NCI-H2227 (cell line): Measurements from ENCODE around the gene MTHFD1L.
A peak's percentile ranks its signal among the peaks of the same experiment; 100 is the strongest.
"Not testable (repeated sequence)": the region's sequence is repeated elsewhere in the genome, so short reads cannot be mapped to it uniquely, and the experiment has no call there.

ENCODE experiments used
- DNase-seq: peaks from one replicate; lab custom pipeline; 2025; ENCODE audit not compliant: unreplicated experiment; lab: John Stamatoyannopoulos, UW

The MTHFD1L gene

DNA sequence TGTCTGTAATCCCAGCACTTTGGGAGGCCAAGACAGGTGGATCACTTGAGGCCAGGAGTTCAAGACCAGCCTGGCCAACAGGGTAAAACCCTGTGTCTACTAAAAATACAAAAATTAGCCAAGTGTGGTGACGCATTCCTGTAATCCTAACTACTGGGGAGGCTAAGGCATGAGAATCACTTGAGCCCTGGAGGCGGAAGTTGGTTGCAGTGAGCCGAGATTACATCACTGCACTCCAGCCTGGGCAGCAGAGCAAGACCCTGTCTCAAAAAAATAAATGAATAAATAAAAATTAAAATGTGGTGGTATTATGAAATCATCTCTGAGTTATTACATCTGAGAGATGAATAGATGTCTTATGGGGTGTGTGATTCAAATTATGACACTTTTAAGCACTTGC lies 247.4 kb downstream of the MTHFD1L start:
- not testable (repeated sequence) for DNase-seq

DNA sequence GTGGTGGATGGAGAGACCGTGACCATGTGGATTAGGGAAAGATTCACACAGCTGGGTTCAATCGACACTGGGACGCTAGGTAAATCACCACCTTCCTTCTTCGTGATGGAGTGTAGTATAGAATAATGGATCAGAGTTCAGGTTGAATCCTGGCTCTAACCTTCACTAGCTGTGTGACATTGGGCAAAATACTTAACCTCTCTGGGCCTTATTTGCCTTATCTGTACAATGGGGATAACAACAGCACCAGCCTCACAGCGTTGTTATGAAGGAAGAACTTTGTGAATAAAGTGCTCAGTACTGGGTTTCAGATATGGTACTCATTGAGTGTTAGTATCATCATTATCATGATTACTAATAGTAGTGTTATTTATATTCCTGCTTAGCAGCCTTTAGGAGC lies 248.1 kb downstream of the MTHFD1L start:
- DNase-seq: no peak

DNA sequence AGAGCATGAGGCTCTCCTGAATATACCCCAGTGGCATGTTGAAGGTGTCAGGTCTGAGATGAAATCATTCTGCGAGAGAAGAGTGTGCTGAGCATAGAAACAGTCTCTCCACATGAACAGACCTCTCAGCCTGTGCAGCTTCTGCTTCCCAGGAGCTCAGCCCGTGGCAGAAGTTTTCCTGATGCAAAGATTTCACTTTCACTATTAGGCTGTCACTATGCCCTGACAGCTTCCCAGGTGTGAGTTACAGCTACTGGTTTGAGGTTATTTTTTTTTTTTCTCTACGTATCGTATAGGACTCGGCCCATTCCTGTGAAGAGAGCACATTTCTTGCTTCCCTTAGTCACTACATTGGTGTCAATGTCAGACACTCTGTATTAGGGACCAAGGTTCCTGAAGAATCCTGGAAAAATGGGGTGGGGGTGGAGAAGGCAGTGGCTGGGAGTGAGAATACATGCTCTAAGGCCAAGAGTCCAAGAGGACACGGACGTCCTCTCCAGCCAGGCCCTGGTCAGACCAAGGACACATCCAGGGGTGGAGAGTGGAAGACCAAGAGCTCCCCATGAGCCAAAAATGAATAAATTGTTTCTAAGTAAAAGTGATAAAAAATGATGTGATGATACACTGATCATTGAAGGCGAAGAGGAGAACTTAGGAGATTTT lies 253.1 kb downstream of the MTHFD1L start:
- DNase-seq: no peak

DNA sequence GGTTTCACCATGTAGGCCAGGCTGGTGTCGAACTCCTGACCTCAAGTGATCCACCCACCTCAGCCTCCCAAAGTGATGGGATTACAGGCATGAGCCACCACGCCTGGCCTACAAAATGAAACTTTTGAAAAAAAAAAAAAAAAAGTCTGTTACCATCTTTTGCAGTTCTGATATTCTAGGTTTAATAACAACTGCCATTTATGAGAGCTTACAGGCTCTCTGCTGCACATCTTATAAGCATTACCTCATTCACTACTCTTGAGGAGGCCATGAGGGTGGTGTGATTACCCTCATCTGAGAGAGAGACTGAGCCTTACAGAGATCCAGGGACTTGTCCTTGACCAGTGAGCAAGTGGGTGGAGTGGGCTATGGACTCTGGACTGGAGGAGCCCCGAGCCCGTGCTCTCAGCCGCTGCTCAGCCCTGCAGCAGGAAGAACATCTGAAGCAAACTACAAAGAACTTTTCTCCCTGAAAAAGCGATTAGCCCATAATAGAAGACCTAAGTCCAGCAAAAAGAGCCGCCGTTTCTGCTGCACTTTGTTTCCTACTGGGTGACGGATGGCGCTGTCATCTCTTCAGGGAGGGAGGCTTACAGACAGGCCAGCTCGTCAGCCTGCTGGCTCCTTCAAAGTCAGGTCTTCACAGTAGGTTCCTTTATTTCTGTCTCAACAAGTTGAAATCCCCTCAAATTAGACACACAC lies 254.5 kb downstream of the MTHFD1L start:
- DNase-seq: peak; percentile 33

GRCh38 chr6:151121900-151122299 lies 256.4 kb downstream of the MTHFD1L start:
- no peak for DNase-seq

DNA sequence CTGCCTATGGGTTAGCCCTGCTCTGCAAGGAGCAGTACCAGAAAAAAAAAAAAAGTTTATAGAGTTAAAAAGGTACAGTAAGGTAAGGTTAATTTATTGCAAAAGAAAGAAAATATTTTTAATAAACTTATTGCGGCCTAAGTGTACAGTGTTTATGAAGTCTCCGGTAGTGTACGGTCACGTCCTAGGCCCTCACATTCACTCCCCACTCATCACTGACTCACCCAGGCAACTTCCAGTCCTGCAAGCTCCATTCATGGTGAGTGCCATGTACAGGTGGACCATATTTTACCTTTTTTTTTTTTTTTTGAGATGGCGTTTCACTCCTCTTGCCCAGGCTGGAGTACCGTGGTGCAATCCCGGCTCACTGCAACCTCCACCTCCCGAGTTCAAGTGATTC lies 258.1 kb downstream of the MTHFD1L start:
- not testable (repeated sequence) for DNase-seq

GRCh38 chr6:151125242-151125641 lies 259.7 kb downstream of the MTHFD1L start:
- DNase-seq: not testable (repeated sequence)

GRCh38 chr6:151125651-151126416 lies 260.3 kb downstream of the MTHFD1L start:
- DNase-seq: not testable (repeated sequence)

- DNase-seq: not testable (repeated sequence)
Observed at GRCh38 chr6:151126417-151126724, 260.9 kb downstream of the MTHFD1L start.

DNA sequence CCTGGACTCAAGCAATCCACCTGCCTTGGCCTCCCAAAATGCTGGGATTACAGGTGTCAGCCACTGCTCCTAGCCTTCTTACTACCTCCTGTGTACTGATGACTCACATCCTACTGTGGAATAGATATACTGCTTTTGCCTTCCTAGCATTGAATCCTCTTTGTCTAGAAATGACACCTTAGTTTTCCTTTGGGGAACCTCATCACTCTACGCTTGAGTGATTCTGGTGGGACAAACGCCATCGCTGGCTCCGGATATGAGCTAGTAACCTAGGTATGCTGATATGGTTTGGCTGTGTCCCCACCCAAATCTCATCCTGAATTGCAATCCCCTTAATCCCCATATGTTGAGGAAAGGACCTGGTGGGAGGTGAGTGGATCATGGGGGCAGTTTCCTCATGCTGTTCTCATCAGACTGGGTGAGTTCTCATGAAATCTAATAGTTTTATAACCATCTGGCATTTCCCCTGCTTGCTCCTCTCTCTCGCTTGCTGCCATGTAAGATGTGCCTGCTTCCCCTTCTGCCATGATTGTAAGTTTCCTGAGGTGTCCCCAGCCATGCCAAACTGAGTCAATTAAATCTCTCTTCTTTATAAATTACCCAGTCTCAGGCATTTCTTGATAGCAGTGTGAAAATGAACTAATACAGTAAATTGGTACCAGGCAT lies 261.8 kb downstream of the MTHFD1L start:
- DNase-seq: not testable (repeated sequence)

DNA sequence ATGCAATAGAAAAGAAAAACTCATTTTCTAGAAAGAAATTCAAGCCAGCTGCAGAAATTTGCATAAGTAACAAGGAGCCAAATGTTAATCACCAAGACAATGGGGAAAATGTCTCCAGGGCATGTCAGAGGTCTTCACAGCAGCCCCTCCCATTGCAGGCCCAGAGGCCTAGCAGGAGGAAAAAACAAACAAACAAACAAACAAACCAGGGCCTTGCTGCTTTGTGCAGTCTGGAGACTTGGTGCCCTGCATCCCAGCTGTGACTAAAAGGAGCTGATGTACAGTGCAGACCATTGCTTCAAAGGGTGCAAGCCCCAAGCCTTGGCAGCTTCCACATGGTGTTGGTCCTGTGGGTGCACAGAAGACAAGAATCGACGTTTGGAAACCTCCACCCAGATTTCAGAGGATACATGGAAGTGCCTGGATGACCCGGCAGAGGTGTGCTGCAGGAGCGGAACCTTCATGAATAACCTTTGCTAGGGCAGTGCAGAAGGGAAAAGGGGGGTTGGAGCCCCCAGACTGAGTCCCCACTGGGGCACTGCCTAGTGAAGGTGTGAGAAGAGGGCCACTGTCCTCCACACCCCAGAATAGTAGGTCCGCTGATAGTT lies 263.4 kb downstream of the MTHFD1L start:
- DNase-seq: no peak

DNA sequence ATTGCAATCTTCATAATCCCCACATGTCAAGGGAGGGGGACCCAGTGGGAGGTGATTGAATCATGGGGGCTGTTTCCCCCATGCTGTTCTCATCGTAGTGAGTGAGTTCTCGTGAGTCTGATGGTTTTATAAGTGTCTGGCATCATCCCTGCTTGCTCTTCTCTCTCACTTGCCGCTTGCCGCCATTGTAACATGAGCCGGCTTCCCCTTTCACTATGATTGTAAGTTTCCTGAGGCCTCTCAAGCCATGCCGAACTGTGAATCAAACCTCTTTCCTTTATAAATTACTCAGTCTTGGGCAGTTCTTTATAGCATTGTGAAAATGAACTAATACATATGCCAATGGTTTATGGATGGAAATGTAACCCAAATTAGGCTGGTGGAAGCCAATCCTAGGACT lies 264.8 kb downstream of the MTHFD1L start:
- DNase-seq: no peak

DNA sequence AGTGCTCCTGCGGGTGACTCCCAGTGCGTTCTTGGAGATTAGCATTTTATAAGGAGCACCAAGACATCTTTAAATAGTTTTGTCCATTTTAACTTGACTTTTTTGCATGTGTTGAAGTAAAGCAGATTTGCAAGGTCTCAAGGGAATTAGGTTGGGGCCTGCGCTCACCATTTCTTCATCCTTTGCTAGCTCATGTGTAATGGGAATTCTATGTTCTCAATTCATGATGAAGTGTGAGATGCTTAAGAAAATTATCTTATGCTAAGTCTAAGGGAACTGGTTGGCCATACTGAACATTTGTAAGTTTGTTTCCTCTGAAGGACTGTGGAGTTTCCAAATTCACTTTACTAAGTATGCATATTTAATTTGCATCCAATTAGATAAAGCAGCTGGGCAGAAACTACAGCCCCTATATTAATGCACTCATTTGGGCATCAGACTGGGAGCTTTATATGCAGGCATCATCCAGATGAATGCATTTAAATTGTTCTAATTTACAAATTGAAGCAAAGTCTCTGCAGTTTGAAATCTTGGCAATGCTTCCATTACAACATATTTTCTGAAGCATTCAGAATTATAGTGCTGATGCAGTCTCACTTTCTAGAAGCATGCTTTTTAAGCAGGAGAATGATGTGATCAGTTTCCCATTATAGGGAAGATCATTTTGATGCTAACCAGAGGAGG lies 266.0 kb downstream of the MTHFD1L start:
- DNase-seq: no peak

- peak; percentile 10 for DNase-seq
Observed at GRCh38 chr6:151136141-151136755, 270.7 kb downstream of the MTHFD1L start.

DNA sequence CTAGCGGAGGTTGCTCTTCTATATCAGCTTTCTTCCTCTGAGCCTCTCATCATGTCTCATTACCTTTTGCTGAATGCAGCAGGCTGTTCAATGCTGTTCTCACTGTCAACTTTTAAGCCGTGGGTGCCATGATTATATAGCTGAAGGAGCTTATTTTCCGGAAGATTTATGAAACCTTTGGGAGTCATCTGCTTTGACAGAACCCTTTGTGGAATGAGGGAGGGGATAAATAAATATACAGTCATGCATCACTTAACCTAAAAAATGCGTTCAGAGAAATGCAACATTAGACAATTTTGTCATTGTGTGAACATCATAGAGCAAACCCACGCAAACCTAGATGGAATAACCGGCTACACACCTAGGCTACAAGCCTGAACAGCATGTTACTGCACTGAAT lies 272.0 kb downstream of the MTHFD1L start:
- DNase-seq: peak; percentile 58

GRCh38 chr6:151139524-151139923 lies 274.0 kb downstream of the MTHFD1L start:
- no peak for DNase-seq

- DNase-seq: no peak
Observed at GRCh38 chr6:151140767-151141166, 275.3 kb downstream of the MTHFD1L start.

GRCh38 chr6:151141685-151142084 lies 276.2 kb downstream of the MTHFD1L start:
- DNase-seq: no peak

- DNase-seq: no peak
Observed at GRCh38 chr6:151142676-151143075, 277.2 kb downstream of the MTHFD1L start.

GRCh38 chr6:151143337-151143736 lies 277.8 kb downstream of the MTHFD1L start:
- no peak for DNase-seq
